ENCODE results near the gene NHERF1.

Gene NHERF1

DNA sequence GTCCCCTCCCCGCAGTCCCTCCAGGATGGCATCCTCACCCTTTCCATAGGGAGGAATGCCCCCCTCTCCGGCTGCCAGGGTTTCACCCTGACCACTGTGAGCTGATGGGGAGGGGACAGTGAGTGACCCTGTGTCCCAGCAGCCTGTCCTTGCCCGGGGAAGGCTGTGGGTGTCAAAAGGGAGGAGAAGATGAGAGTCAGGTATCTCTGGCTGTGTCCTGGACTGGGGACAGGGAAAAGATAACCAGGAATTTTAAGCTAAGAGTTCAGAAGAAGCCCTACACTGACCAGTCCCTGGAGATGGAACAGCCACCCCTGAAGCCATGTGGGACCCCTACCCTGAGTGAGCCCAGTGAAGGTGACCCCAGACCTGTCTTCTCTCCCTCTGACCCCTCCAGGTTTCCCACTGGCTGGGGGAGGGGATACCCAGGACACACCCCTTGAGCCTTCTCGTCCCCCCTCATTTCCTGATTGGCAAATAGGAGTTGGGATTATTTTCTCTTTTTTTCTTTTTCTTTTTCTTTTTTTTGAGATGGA lies 16.4 kb downstream of the NHERF1 start:
- Histone ChIP-seq H3K36me3 (ENCODE audit: low read length) (no peaks in the 10 kb centered on the region), H3K79me2 (ENCODE audit: insufficient read depth, low read length) (peaks cover 8% of the 10 kb centered on the region), H3K9ac (ENCODE audit: low read length) (no peak overlapping the region), H4K20me1 (ENCODE audit: low read depth, low read length) (no peaks in the 10 kb centered on the region), H3K27me3 (ENCODE audit: low read length) (no peaks in the 10 kb centered on the region), H3F3A (ENCODE audit: insufficient read depth) (no peaks in the 10 kb centered on the region), H3K9me3 (ENCODE audit: insufficient read depth, low read length) (no peaks in the 10 kb centered on the region), H3K9me2 (replicated peaks; ENCODE audit: insufficient read depth, low read length) (no peaks in the 10 kb centered on the region), H2AFZ (ENCODE audit: low read depth, low read length, severe bottlenecking) (no peak overlapping the region), H3K4me3 (ENCODE audit: insufficient read depth, low read length, poor library complexity, severe bottlenecking) (no peak overlapping the region), H3K4me2 (ENCODE audit: low read depth, low read length, poor library complexity, severe bottlenecking) (no peak overlapping the region), H3K27ac (ENCODE audit: low read depth, low read length) (no peak overlapping the region)
- no peak for TF ChIP-seq EZH2phosphoT487 (conservative IDR thresholded peaks at IDR 0.05; ENCODE audit: low read length)
- TF ChIP-seq, protein P1, sequence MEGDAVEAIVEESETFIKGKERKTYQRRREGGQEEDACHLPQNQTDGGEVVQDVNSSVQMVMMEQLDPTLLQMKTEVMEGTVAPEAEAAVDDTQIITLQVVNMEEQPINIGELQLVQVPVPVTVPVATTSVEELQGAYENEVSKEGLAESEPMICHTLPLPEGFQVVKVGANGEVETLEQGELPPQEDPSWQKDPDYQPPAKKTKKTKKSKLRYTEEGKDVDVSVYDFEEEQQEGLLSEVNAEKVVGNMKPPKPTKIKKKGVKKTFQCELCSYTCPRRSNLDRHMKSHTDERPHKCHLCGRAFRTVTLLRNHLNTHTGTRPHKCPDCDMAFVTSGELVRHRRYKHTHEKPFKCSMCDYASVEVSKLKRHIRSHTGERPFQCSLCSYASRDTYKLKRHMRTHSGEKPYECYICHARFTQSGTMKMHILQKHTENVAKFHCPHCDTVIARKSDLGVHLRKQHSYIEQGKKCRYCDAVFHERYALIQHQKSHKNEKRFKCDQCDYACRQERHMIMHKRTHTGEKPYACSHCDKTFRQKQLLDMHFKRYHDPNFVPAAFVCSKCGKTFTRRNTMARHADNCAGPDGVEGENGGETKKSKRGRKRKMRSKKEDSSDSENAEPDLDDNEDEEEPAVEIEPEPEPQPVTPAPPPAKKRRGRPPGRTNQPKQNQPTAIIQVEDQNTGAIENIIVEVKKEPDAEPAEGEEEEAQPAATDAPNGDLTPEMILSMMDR (IDR thresholded peaks at IDR 0.05; ENCODE audit: insufficient read depth, low read length, poor library complexity, severe bottlenecking): no peak

DNA sequence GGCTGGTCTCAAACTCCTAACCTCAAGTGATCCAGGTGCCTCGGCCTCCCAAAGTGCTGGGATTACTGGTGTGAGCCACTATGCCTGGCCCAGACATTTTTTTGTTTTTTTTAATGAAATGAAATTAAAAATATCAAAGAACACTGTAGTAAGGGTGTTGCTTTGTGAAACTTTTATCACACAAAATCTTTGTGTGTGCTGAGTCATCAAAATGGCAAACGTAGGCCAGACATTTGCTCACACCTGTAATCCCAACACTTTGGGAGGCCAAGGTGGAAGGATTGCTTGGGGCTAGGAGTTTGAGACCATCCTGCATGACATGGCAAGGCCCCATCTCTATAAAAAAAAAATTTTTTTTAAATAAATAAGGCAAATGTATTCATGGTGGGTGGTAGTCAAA lies 18.0 kb downstream of the NHERF1 start:
- H3K36me3 ChIP-seq (ENCODE audit: low read length): no peaks in the 10 kb centered on the region
- no peaks in the 10 kb centered on the region for H3K79me2 ChIP-seq (ENCODE audit: insufficient read depth, low read length)

DNA sequence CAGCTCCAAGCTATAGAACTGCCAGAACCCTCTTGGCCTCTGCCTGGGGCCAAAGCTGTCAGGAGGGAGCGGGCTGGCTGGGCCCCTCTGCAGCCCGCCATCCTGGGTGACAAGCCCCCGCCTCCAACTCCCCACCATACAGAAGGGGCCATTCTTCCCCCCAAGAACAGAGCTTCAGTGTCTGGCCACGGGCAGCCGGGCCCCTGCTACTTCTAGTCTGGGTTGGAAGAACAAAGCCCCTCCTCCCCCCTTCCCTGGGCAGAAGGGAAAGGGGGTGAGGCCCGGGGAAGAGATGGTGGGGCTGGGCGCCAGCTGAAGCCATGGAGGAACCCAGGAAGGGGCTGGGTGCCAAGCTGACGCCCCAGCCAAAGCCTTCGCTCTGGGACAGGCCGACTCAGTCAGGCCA lies 18.7 kb downstream of the NHERF1 start:
- Histone ChIP-seq H3F3A (ENCODE audit: insufficient read depth) (0 out of 2 replicates have a peak, but pooled peaks cover 4% of the 10 kb centered on the region), H3K79me2 (ENCODE audit: insufficient read depth, low read length) (no peaks in the 10 kb centered on the region), H3K9me2 (replicated peaks; ENCODE audit: insufficient read depth, low read length) (no peaks in the 10 kb centered on the region), H3K27me3 (ENCODE audit: low read length) (no peaks in the 10 kb centered on the region), H2AFZ (ENCODE audit: low read depth, low read length, severe bottlenecking) (no peak overlapping the region), H3K4me3 (ENCODE audit: insufficient read depth, low read length, poor library complexity, severe bottlenecking) (no peak overlapping the region), H3K4me2 (ENCODE audit: low read depth, low read length, poor library complexity, severe bottlenecking) (no peak overlapping the region), H3K9ac (ENCODE audit: low read length) (no peak overlapping the region), H3K9me3 (ENCODE audit: insufficient read depth, low read length) (no peaks in the 10 kb centered on the region), H4K20me1 (ENCODE audit: low read depth, low read length) (no peaks in the 10 kb centered on the region), H3K36me3 (ENCODE audit: low read length) (no peaks in the 10 kb centered on the region), H3K27ac (ENCODE audit: low read depth, low read length) (no peak overlapping the region)
- TF ChIP-seq, protein P1 (IDR thresholded peaks at IDR 0.05; ENCODE audit: insufficient read depth, low read length, poor library complexity, severe bottlenecking): no peak
- TF ChIP-seq EZH2phosphoT487 (conservative IDR thresholded peaks at IDR 0.05; ENCODE audit: low read length): no peak

More for the DNA sequence above, 18.0 kb downstream of the NHERF1 start:
- H3F3A ChIP-seq (ENCODE audit: insufficient read depth): 0 out of 2 replicates have a peak, but pooled peaks cover 4% of the 10 kb centered on the region
- no peak overlapping the region for H3K9ac ChIP-seq (ENCODE audit: low read length)
- H3K9me2 ChIP-seq (replicated peaks; ENCODE audit: insufficient read depth, low read length): no peaks in the 10 kb centered on the region
- H3K4me3 ChIP-seq (ENCODE audit: insufficient read depth, low read length, poor library complexity, severe bottlenecking): no peak overlapping the region
- no peaks in the 10 kb centered on the region for H3K9me3 ChIP-seq (ENCODE audit: insufficient read depth, low read length)
- H3K27me3 ChIP-seq (ENCODE audit: low read length): no peaks in the 10 kb centered on the region
- TF ChIP-seq, protein P1 (IDR thresholded peaks at IDR 0.05; ENCODE audit: insufficient read depth, low read length, poor library complexity, severe bottlenecking): no peak
- TF ChIP-seq EZH2phosphoT487 (conservative IDR thresholded peaks at IDR 0.05; ENCODE audit: low read length): no peak
- H3K4me2 ChIP-seq (ENCODE audit: low read depth, low read length, poor library complexity, severe bottlenecking): no peak overlapping the region
- no peak overlapping the region for H3K27ac ChIP-seq (ENCODE audit: low read depth, low read length)
- H4K20me1 ChIP-seq (ENCODE audit: low read depth, low read length): no peaks in the 10 kb centered on the region
- H2AFZ ChIP-seq (ENCODE audit: low read depth, low read length, severe bottlenecking): no peak overlapping the region
